Sigmoid colon (tissue), 7 donors: ENCODE results near the gene GAGE12J. TPM values are rescaled to one million over a fixed set of nuclear protein-coding genes. Genes with fewer than 3 reads are reported as not detected.
"Not testable (repeated sequence)": the region's sequence is repeated elsewhere in the genome, so short reads cannot be mapped to it uniquely, and the experiment has no call there.

Experiments
- DNase-seq: peaks from one replicate; pipeline ENCODE4 v3.0.0-alpha.2; 2019
- H3K27ac ChIP-seq, 4 donors: fragments of 200-600 bp; sonication (generic); one replicate each; pipeline ENCODE4 v1.5.1; 2016 to 2019; ENCODE audit warnings: mild to moderate bottlenecking in 1 of 4
- H3K27me3 ChIP-seq, 3 donors: fragments of 200-600 bp; sonication (generic); one replicate each; pipeline ENCODE4 v1.5.1; 2019; ENCODE audit warnings: mild to moderate bottlenecking in 1 of 3
- H3K36me3 ChIP-seq, 4 donors: fragments of 200-600 bp; sonication (generic); one replicate each; pipeline ENCODE4 v1.5.1; 2016 to 2019
- H3K4me1 ChIP-seq, 4 donors: fragments of 200-600 bp; sonication (generic); one replicate each; pipeline ENCODE4 v1.5.1; 2017 to 2019
- H3K4me3 ChIP-seq, 4 donors: fragments of 200-600 bp; sonication (generic); one replicate each; pipeline ENCODE4 v1.5.1; 2017 to 2019; ENCODE audit warnings: mild to moderate bottlenecking in 2 of 4, moderate library complexity in 1 of 4
- H3K9me3 ChIP-seq, 4 donors: fragments of 200-600 bp in 3 of 4; sonication (generic) in 3 of 4; one replicate each; pipeline versions ENCODE4 v1.5.1 to v1.6.1; 2013 to 2019
- EP300 ChIP-seq, 4 donors: sonication (generic); formaldehyde crosslinking; IDR thresholded peaks; one replicate each; pipeline ENCODE4 v1.6.1; 2017; ENCODE audit warnings: antibody characterized with exemption in 4 of 4
- POLR2A ChIP-seq, 2 donors: fragments of 450-650 bp; IDR thresholded peaks; one replicate each; pipeline ENCODE4 v1.6.1; 2016; ENCODE audit warnings: antibody characterized with exemption in 2 of 2, mild to moderate bottlenecking in 2 of 2, moderate library complexity in 2 of 2
- POLR2AphosphoS5 ChIP-seq, 4 donors: sonication (generic); formaldehyde crosslinking; IDR thresholded peaks; one replicate each; pipeline ENCODE4 v1.6.1; 2017; ENCODE audit warnings: antibody characterized with exemption in 4 of 4
- WGBS, 2 donors: extraction: QIAGEN DNeasy Blood & Tissue Kit; methylation state at CpG; one replicate each; pipeline ENCODE4 v1.1.7; 2013; 5-methylcytosine and 5-hydroxymethylcytosine counted together
- intact Hi-C: fragments of 100-400 bp; cut with DNase I; formaldehyde crosslinking; loops from one replicate; pipeline ENCODE4 v1.15.1; 2023
- polyA plus RNA-seq, 3 donors: library from polyadenylated mRNA; stranded (reverse); fragments of 200-250 nt; gene quantifications; one replicate each; pipeline ENCODE4 v1.2.3, GENCODE V29; 2013
- total RNA-seq, 4 donors: library from RNA; depleted of rRNA; stranded (reverse); fragments of >200 nt; gene quantifications; one replicate each; pipeline ENCODE4 v1.1.0, GENCODE V29; 2016
- TF ChIP-seq, protein P1 (sequence below), 4 experiments: fragments of 450-650 bp in 3 of 4; fragments of 200-600 bp in 1 of 4; IDR thresholded peaks; one replicate each; pipeline ENCODE4 v1.5.1; 2016 to 2019; ENCODE audit warnings: antibody characterized with exemption in 4 of 4, mild to moderate bottlenecking in 3 of 4, moderate library complexity in 2 of 4
- donor health status: healthy with polysubstance abuse.
- donor health status: Bipolar disorder and iron deficiency.
- donor health status: healthy.

GAGE12J gene
- total and polyA plus RNA-seq, 7 donors = not detected

DNA sequence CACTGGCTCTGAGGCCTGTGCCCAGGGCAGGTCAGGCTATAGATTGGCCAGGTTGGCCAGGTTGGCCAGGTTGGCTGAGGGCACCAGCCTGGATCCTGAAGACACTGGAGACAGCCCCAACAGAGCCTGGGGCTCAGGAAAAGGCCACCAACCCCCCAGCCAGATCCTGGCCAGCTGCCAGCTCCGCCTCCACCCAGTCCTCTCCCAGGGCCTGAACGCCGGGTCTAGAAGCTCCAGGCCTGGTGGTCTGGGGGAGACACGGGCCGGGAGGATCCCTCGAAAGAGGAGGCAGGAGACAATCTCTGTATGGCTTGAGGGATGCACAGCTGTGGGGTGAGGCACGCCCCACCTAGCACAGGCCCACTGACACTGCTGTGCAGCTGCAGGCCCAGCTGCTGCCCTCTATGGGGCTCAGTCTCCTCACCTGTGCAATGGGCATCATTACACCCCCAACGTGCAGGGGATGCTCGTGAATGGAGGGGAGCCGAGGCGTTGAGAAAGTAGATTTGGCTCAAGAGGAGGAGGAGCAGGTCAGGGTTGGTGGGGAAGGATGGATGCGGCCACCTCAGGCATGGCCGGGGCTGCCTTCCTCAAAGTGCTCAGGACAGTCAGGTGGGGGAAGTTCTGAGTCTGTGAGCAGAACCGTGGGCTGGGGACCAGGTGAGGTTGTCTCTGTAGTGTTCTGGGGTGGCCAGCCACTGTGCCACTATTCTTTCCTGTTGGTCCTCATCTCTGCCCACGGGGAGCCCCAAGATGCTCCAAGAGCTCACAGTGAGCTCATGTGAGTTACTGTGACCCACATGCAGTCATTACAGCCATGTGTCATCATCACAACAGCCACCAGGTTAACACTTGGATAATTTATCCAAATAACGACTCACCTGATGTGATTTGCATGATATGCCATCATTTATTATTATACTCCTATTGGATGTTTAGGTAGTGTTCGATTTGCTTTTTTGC lies 29.2 kb upstream of the GAGE12J start:
- H3K27ac ChIP-seq = no peak overlapping the region
- no peak overlapping the region for H3K4me3 ChIP-seq
- WGBS, 2 donors = 82 to 88% methylated on average over 17 of the region's 17 CpGs
- H3K4me1 ChIP-seq = no peaks in the 10 kb centered on the region
- TF ChIP-seq POLR2AphosphoS5 (IDR thresholded peaks at IDR 0.05) (no peak), POLR2A (IDR thresholded peaks at IDR 0.05) (no peak), EP300 (IDR thresholded peaks at IDR 0.05) (no peak)
- TF ChIP-seq, protein P1, sequence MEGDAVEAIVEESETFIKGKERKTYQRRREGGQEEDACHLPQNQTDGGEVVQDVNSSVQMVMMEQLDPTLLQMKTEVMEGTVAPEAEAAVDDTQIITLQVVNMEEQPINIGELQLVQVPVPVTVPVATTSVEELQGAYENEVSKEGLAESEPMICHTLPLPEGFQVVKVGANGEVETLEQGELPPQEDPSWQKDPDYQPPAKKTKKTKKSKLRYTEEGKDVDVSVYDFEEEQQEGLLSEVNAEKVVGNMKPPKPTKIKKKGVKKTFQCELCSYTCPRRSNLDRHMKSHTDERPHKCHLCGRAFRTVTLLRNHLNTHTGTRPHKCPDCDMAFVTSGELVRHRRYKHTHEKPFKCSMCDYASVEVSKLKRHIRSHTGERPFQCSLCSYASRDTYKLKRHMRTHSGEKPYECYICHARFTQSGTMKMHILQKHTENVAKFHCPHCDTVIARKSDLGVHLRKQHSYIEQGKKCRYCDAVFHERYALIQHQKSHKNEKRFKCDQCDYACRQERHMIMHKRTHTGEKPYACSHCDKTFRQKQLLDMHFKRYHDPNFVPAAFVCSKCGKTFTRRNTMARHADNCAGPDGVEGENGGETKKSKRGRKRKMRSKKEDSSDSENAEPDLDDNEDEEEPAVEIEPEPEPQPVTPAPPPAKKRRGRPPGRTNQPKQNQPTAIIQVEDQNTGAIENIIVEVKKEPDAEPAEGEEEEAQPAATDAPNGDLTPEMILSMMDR (IDR thresholded peaks at IDR 0.05) = no peak
- no peaks in the 10 kb centered on the region for H3K27me3 ChIP-seq
- no peak for DNase-seq
- no peaks in the 10 kb centered on the region for H3K36me3 ChIP-seq
- intact Hi-C loops = loop anchor here (5.0 kb wide), 1 partner anchor 460 kb away; no protein-coding TSS in a partner anchor
- no peaks in the 10 kb centered on the region for H3K9me3 ChIP-seq

DNA sequence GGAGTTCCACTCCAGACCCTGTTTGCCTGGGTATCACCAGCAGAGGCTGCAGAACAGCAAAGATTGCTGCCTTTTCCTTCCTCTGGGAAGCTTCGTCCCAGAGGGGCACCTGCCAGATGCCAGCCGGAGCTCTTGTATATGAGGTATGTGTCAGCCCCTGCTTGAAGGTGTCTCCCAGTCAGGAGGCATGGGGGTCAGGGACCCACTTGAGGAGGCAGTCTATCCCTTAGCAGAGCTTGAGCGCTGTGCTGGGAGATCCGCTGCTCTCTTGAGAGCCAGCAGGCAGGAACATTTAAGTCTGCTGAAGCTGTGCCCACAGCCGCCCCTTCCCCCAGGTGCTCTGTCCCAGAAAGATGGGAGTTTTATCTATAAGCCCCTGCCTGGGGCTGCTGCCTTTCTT lies 22.5 kb upstream of the GAGE12J start:
- WGBS, 2 donors = 96 to 97% methylated on average over 5 of the region's 5 CpGs
- intact Hi-C loops = not testable (repeated sequence)

DNA sequence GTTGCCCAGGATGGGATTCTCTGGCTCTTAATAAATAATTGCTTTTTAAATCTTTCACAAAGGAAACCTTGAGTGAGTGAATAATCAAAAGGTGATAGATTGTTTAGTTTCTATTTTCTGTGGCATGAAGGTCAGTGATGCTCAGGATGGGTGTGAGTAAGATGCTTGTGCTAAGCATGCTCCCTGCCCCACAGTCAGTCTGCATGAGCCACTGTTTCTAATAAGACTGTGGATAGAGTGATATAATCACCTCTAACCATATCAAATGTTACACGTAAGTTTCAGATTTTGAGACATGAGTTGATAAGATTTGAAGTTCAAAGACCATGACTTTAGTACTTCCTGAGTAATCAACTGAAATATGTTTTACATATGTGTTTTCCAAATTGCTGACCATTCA lies 21.1 kb upstream of the GAGE12J start:
- H3K27me3 ChIP-seq = no peaks in the 10 kb centered on the region
- intact Hi-C loops = no loop called here
- 75 to 82% methylated on average over 1 of the region's 1 CpG for WGBS, 2 donors
- H3K4me1 ChIP-seq = no peaks in the 10 kb centered on the region
- no peaks in the 10 kb centered on the region for H3K36me3 ChIP-seq
- no peak overlapping the region for H3K27ac ChIP-seq
- DNase-seq = no peak
- no peak overlapping the region for H3K4me3 ChIP-seq
- H3K9me3 ChIP-seq = no peaks in the 10 kb centered on the region
- TF ChIP-seq, protein P1 (IDR thresholded peaks at IDR 0.05) = no peak
- TF ChIP-seq POLR2A (IDR thresholded peaks at IDR 0.05) = no peak
- TF ChIP-seq EP300 (IDR thresholded peaks at IDR 0.05) = no peak
- TF ChIP-seq POLR2AphosphoS5 (IDR thresholded peaks at IDR 0.05) = no peak

More for the DNA sequence above, 22.5 kb upstream of the GAGE12J start:
- not testable (repeated sequence) for H3K4me1 ChIP-seq, H3K4me3 ChIP-seq, H3K27ac ChIP-seq, H3K27me3 ChIP-seq, DNase-seq, H3K9me3 ChIP-seq, H3K36me3 ChIP-seq

DNA sequence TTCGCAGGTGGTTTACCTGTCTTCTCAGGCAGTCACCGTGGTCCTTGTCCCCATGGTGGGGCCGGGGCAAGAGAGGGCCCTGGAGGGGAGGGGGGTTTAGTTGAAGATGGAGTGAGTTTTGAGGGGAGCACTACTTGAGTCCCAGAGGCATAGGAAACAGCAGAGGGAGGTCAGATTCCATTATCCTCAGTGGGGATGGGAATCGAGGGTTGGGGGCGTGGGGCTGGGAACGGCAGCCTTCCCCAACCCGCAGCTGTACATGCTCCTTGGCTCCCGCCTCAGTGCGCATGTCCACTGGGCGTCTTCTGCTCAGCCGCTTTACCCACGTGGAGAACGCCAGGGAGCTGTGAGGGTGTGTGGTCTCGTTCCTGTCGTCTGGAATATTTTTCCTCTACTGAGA lies 18.5 kb upstream of the GAGE12J start, which contains the start of gene GAGE10:
Gene GAGE10 (plus strand): TSS at position 301 of the 400 bp plus-strand sequence. CDS start 1,214 bp downstream, outside the sequence.
- no peak for TF ChIP-seq POLR2AphosphoS5 (IDR thresholded peaks at IDR 0.05)
- TF ChIP-seq POLR2A (IDR thresholded peaks at IDR 0.05) = no peak
- TF ChIP-seq, protein P1 (IDR thresholded peaks at IDR 0.05) = no peak
- TF ChIP-seq EP300 (IDR thresholded peaks at IDR 0.05) = no peak
- H3K27ac ChIP-seq = no peak within 1 kb of the TSS
- H3K4me1 ChIP-seq = no peaks in the 10 kb centered on the region
- WGBS, 2 donors = 86 to 88% methylated on average over 15 of the region's 15 CpGs
- no peak for DNase-seq
- intact Hi-C loops = no loop called here
- no peak within 1 kb of the TSS for H3K4me3 ChIP-seq
- no peaks in the 10 kb centered on the region for H3K9me3 ChIP-seq
- H3K36me3 ChIP-seq = no peaks in the 10 kb centered on the region
- no peaks in the 10 kb centered on the region for H3K27me3 ChIP-seq

DNA sequence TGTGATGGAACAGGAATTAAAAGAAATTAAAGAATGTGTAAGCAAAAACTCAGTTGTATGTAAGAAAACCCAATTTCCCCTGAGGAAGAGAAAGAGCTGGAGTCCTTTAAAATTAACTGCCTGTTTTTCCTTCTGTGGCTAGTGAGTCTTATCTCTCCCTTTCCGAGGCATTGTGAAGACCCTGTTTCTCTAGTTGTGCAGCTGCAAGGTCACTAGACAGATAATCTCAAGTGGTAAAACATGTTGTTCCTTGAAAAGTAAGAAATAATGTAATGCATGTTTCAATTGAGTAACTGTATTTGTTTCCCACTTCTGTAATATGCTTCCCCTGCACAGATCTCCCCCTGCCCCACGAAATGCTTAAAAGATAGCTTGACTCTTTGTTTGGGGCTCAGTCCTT lies 14.1 kb upstream of the GAGE12J start:
- WGBS, 2 donors = 89 to 93% methylated on average over 2 of the region's 2 CpGs
- H3K27ac ChIP-seq, DNase-seq, H3K27me3 ChIP-seq, H3K4me3 ChIP-seq, H3K9me3 ChIP-seq, H3K36me3 ChIP-seq, intact Hi-C loops: not testable (repeated sequence)
- H3K4me1 ChIP-seq = peaks cover 0 to 10% (median 4%) of the 10 kb centered on the region in 4 donors
